ENCODE measurements around the gene HBG1. TPM values are rescaled to one million over a fixed set of nuclear protein-coding genes. Genes with fewer than 3 reads are reported as not detected.
"Not testable (repeated sequence)": the region's sequence is repeated elsewhere in the genome, so short reads cannot be mapped to it uniquely, and the experiment has no call there.

Gene HBG1
- polyA plus RNA-seq (0.30 to 0.31 TPM in 2 of 3 replicates, not detected in the other), polyA minus RNA-seq (0.86 TPM in 1 of 3 replicates, not detected in the others)
- polyA plus RNA-seq (2011; ENCODE audit: low read depth): not detected
- polyA plus RNA-seq (2011; cell fraction: cytosol; rRNA removed): not detected in 2 replicates
- not detected in 2 replicates for polyA plus RNA-seq (2011; cell fraction: nucleus; rRNA removed)
- polyA plus RNA-seq (2012; ENCODE audit: low replicate concordance): not detected in 2 replicates
- polyA minus RNA-seq (2011; cell fraction: cytosol; rRNA and poly(A)+ RNA removed): not detected
- 0.74 TPM in 1 of 2 replicates, not detected in the other for polyA minus RNA-seq (2011; cell fraction: nucleus; rRNA and poly(A)+ RNA removed)

DNA sequence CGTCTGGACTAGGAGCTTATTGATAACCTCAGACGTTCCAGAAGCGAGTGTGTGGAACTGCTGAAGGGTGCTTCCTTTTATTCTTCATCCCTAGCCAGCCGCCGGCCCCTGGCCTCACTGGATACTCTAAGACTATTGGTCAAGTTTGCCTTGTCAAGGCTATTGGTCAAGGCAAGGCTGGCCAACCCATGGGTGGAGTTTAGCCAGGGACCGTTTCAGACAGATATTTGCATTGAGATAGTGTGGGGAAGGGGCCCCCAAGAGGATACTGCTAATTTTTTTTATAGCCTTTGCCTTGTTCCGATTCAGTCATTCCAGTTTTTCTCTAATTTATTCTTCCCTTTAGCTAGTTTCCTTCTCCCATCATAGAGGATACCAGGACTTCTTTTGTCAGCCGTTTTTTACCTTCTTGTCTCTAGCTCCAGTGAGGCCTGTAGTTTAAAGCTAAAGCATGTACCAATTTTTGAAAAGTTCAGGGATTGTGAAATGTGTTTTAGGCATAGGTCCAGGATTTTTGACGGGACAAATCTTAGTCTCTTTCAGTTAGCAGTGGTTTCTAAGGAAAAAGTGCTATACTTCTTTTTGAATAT, at the start of gene HBG1:
TSS of gene HBG1 (minus strand) at position 51 of the 590 bp plus-strand sequence. CDS start 53 bp downstream, outside the sequence.
- H3K79me2 ChIP-seq (ENCODE audit: control insufficient read depth, insufficient read depth, low read length); H3K36me3 ChIP-seq (ENCODE audit: control insufficient read depth in 2 of 2, extremely low read depth in 1 of 2, insufficient read depth in 2 of 2, low read length in 2 of 2); H4K20me1 ChIP-seq (ENCODE audit: control insufficient read depth, extremely low read depth, insufficient read depth, low read length); H3K9ac ChIP-seq (ENCODE audit: control insufficient read depth, extremely low read depth, insufficient read depth, low read length); H3K4me2 ChIP-seq (ENCODE audit: control insufficient read depth, extremely low read depth, insufficient read depth, low read depth, low read length); H3K4me3 ChIP-seq (ENCODE audit: control insufficient read depth in 2 of 3, extremely low read depth in 1 of 3, insufficient read depth in 2 of 3, low read depth in 1 of 3, low read length in 3 of 3); dilution Hi-C loops (cut with MboI; ENCODE audit: extremely low pct_ligation_motif_present, low sequenced_read_pairs); H3K27ac ChIP-seq (ENCODE audit: control insufficient read depth, insufficient read depth, low read length); H3K9me1 ChIP-seq (ENCODE audit: control insufficient read depth, extremely low read depth, insufficient read depth, low read length); DNase-seq (ENCODE audit: low read depth, low spot score); H3K4me1 ChIP-seq (ENCODE audit: control insufficient read depth, extremely low read depth, insufficient read depth, low read length); FAIRE-seq; H2AFZ ChIP-seq (ENCODE audit: control insufficient read depth, low read length); H3K27me3 ChIP-seq (ENCODE audit: control insufficient read depth, extremely low read depth, insufficient read depth, low read length); H3K9me3 ChIP-seq (ENCODE audit: control insufficient read depth, low read depth, low read length): not testable (repeated sequence)

DNA sequence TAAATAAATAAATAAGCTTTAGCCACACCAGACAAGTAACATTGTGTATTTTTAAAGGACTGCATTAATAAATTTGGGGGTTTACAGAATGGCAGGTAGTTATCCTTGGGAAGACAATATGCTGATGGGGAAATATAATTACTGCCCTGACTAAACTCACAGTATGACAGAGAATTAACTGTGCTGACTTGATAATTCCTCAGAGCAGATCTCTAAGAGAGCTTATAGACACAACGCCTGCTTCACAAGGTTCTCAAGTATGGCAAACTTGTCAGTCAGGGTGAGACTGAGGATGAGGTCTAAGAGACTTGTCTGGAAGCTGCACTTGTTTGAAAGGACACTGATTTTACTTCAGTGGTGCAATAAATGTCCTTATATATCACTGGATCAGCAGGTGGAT, 48.8 kb upstream of the HBG1 start:
- Histone ChIP-seq H3K27me3 (ENCODE audit: control insufficient read depth, extremely low read depth, insufficient read depth, low read length) (no peaks in the 10 kb centered on the region), H3K9me3 (ENCODE audit: control insufficient read depth, low read depth, low read length) (no peaks in the 10 kb centered on the region), H3K36me3 (ENCODE audit: control insufficient read depth in 2 of 2, extremely low read depth in 1 of 2, insufficient read depth in 2 of 2, low read length in 2 of 2) (no peaks in the 10 kb centered on the region), H4K20me1 (ENCODE audit: control insufficient read depth, extremely low read depth, insufficient read depth, low read length) (no peaks in the 10 kb centered on the region), H3K79me2 (ENCODE audit: control insufficient read depth, insufficient read depth, low read length) (no peaks in the 10 kb centered on the region), H3K4me3 (ENCODE audit: control insufficient read depth in 2 of 3, extremely low read depth in 1 of 3, insufficient read depth in 2 of 3, low read depth in 1 of 3, low read length in 3 of 3) (no peak overlapping the region), H2AFZ (ENCODE audit: control insufficient read depth, low read length) (no peak overlapping the region), H3K4me1 (ENCODE audit: control insufficient read depth, extremely low read depth, insufficient read depth, low read length) (no peaks in the 10 kb centered on the region), H3K4me2 (ENCODE audit: control insufficient read depth, extremely low read depth, insufficient read depth, low read depth, low read length) (no peak overlapping the region), H3K27ac (ENCODE audit: control insufficient read depth, insufficient read depth, low read length) (no peak overlapping the region), H3K9ac (ENCODE audit: control insufficient read depth, extremely low read depth, insufficient read depth, low read length) (no peak overlapping the region), H3K9me1 (ENCODE audit: control insufficient read depth, extremely low read depth, insufficient read depth, low read length) (no peaks in the 10 kb centered on the region)
- TF ChIP-seq EZH2 (IDR thresholded peaks at IDR 0.05; ENCODE audit: low read length): no peak
- TF ChIP-seq, protein P1, sequence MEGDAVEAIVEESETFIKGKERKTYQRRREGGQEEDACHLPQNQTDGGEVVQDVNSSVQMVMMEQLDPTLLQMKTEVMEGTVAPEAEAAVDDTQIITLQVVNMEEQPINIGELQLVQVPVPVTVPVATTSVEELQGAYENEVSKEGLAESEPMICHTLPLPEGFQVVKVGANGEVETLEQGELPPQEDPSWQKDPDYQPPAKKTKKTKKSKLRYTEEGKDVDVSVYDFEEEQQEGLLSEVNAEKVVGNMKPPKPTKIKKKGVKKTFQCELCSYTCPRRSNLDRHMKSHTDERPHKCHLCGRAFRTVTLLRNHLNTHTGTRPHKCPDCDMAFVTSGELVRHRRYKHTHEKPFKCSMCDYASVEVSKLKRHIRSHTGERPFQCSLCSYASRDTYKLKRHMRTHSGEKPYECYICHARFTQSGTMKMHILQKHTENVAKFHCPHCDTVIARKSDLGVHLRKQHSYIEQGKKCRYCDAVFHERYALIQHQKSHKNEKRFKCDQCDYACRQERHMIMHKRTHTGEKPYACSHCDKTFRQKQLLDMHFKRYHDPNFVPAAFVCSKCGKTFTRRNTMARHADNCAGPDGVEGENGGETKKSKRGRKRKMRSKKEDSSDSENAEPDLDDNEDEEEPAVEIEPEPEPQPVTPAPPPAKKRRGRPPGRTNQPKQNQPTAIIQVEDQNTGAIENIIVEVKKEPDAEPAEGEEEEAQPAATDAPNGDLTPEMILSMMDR (optimal IDR thresholded peaks at IDR 0.05 in 1 of 3, IDR thresholded peaks at IDR 0.05 in 1 of 3, conservative IDR thresholded peaks at IDR 0.05 in 1 of 3; ENCODE audit: extremely low read depth in 1 of 3, insufficient read depth in 2 of 3, low read length in 3 of 3): no peak
- dilution Hi-C loops (cut with MboI; ENCODE audit: extremely low pct_ligation_motif_present, low sequenced_read_pairs): no loop called here
- FAIRE-seq (no peak), DNase-seq (ENCODE audit: low read depth, low spot score) (no peak)
